Bronchial epithelial cell (primary cell): ENCODE measurements around the gene NDUFAF5. TPM values are rescaled to one million over a fixed set of nuclear protein-coding genes. Genes with fewer than 3 reads are reported as not detected.

ENCODE experiments used
- DNase-seq: peaks from one replicate; pipeline ENCODE4 v3.0.0-alpha.2; 2010; ENCODE audit warnings: low read depth
- FAIRE-seq: peaks from 2 replicates; lab custom pipeline; 2011; peaks lifted over from hg19 to GRCh38; lab: Jason Lieb, UNC
- H3K27me3 ChIP-seq: 2 replicates; pipeline ENCODE4 v1.5.1; 2011; ENCODE audit warnings: low read length; ENCODE audit not compliant: control insufficient read depth, insufficient read depth
- H3K36me3 ChIP-seq: 2 replicates; pipeline ENCODE4 v1.5.1; 2011; ENCODE audit warnings: low read length; ENCODE audit not compliant: control insufficient read depth, insufficient read depth
- H3K4me3 ChIP-seq: 2 replicates; pipeline ENCODE4 v1.5.1; 2011; ENCODE audit warnings: mild to moderate bottlenecking, low read depth, low read length, control low read depth
- CTCF ChIP-seq: IDR thresholded peaks from 2 replicates; pipeline ENCODE4 v1.5.1; 2011; ENCODE audit warnings: mild to moderate bottlenecking, moderate library complexity, low read length, control low read depth, inconsistent platforms; ENCODE audit not compliant: insufficient read depth, severe bottlenecking
- total RNA-seq: library from RNA; depleted of rRNA; stranded (reverse); fragments of >200 nt; gene quantifications from 2 replicates; pipeline ENCODE4 v1.2.1, GENCODE V29; 2014

Gene NDUFAF5
- total RNA-seq, 1 donor from 2014 or later: 15.0 TPM

- Histone ChIP-seq H3K27me3 (no peaks in the 10 kb centered on the region), H3K4me3 (no peak overlapping the region), H3K36me3 (peaks cover 9% of the 10 kb centered on the region)
- DNase-seq (peak; percentile 40), FAIRE-seq (no peak)
- peak; percentile 11 for TF ChIP-seq CTCF
These were observed 12.9 kb upstream of the NDUFAF5 start for GRCh38 chr20:13771853-13772453.

- FAIRE-seq (no peak), DNase-seq (no peak)
- no peak for TF ChIP-seq CTCF
- Histone ChIP-seq H3K36me3 (peaks cover 9% of the 10 kb centered on the region), H3K4me3 (no peak overlapping the region), H3K27me3 (no peaks in the 10 kb centered on the region)
These were observed 12.3 kb upstream of the NDUFAF5 start for GRCh38 chr20:13772529-13772928.

GRCh38 chr20:13775867-13776266 lies 9.0 kb upstream of the NDUFAF5 start:
- FAIRE-seq (no peak), DNase-seq (no peak)
- H3K36me3 ChIP-seq: peaks cover 2% of the 10 kb centered on the region
- H3K4me3 ChIP-seq: no peak overlapping the region
- TF ChIP-seq CTCF: no peak
- no peaks in the 10 kb centered on the region for H3K27me3 ChIP-seq

GRCh38 chr20:13777171-13777601 lies 7.6 kb upstream of the NDUFAF5 start:
- DNase-seq: peak; percentile 54
- no peak for FAIRE-seq
- H3K4me3 ChIP-seq: no peak overlapping the region
- no peak for TF ChIP-seq CTCF
- H3K27me3 ChIP-seq: no peaks in the 10 kb centered on the region
- H3K36me3 ChIP-seq: peaks cover 4% of the 10 kb centered on the region

GRCh38 chr20:13778827-13779226 lies 6.0 kb upstream of the NDUFAF5 start:
- Histone ChIP-seq H3K4me3 (no peak overlapping the region), H3K27me3 (no peaks in the 10 kb centered on the region), H3K36me3 (peaks cover 4% of the 10 kb centered on the region)
- TF ChIP-seq CTCF: no peak
- DNase-seq (no peak), FAIRE-seq (no peak)

GRCh38 chr20:13783528-13783927 lies 1.3 kb upstream of the NDUFAF5 start:
- TF ChIP-seq CTCF: no peak
- no peak overlapping the region for H3K4me3 ChIP-seq
- DNase-seq: no peak
- FAIRE-seq: no peak
- H3K36me3 ChIP-seq: peaks cover 1% of the 10 kb centered on the region
- no peaks in the 10 kb centered on the region for H3K27me3 ChIP-seq
